ENCODE data around the gene KCNN2. TPM values are rescaled to one million over a fixed set of nuclear protein-coding genes. Genes with fewer than 3 reads are reported as not detected.

Gene KCNN2
- total RNA-seq, 1 donor from 2014 or later: 0.17 TPM

DNA sequence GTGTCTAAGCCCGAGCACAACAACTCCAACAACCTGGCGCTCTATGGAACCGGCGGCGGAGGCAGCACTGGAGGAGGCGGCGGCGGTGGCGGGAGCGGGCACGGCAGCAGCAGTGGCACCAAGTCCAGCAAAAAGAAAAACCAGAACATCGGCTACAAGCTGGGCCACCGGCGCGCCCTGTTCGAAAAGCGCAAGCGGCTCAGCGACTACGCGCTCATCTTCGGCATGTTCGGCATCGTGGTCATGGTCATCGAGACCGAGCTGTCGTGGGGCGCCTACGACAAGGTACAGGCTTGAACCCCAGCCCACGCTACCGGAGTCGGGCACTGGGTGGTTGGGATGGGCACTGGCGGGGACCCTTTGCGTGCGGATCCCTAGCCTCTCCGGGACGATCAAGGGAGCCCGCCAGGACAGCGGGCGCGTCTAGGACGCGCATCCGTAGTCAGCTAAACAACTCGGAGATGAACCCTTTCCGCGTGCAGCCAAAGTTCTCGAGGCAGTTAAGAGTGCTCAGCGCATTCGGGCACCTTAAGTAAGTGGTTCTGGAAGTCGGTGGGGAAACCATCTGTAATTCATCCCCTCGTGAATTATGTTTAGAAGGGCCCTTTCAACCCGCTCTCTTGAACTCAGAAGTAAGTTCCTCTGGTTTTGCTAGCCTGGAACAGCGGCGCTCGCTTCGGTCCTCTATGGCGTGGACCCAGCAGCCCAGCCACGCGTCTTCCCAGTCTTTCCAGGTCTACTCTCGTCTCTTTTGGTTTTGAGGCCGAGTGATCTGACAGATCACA, 1.3 kb downstream of the KCNN2 start:
- DNase-seq (ENCODE audit: low spot score): no peak

DNA sequence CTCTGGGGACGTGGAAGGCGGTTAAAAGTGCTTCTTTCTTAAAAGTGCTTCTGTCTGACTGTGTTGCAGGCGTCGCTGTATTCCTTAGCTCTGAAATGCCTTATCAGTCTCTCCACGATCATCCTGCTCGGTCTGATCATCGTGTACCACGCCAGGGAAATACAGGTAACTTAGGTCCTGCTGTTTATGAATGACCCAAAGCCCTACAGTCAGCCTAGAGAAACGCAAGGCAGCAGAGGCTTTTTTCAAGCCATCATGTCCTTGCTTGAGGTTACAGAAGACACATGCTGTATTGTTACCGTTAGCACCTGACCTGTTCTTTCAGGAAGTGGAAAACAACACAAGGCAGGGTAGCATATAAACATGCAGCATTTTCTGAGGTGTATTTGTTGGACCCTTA, 2.0 kb downstream of the KCNN2 start:
- DNase-seq (ENCODE audit: low spot score): no peak

DNA sequence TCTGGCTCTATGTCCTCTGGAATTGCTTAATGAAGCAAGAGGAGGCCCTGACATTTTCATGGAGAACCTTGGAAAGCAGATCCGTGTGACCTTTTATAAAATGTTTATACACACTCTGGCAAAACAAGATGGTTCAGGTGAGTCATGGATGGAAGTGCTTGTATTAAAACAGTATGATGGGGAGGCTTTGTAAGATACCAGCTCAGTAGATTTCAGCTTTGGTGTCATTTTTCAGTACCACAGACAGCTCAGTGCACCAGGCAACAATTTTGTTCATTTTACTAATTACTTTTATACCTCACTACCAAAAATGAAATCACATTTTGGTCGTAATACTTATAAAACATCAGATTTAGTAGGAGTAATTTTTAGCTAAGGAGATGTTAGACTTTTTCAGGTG, 5.2 kb downstream of the KCNN2 start:
- no peak for DNase-seq (ENCODE audit: low spot score)

DNA sequence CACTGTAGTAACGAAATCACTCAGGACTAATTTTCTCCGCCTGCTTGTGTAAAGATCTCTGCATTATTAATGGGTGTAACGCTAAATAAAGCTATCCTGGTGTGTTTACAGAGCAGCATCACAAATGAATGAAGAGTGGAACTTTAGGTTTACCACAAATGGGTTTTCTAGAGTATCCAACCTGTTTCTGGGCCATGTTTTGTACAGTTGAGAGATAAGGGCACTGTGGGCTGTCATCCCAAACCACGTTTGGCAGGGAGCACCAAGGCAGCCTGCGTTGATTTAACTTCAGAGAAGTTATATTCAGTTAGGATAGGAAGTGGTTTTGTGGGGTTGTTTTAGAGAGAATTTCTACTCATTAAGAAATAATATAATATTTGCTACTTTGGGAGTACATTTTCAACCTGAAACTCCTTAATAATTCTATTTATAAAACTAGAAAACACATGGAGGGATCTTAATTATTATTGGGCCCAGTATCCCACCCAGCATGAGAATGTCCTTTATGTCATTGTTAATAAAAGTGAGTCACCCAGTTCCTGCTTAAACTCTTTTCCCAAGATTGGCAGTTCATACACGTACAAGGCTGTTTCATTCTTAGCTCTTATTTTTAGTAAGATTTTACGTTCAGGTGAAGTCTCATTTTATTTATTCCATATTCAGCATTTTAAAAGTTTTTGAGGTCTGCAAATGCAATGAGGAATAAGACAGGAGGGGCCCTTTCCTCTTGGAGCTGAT, 8.0 kb downstream of the KCNN2 start:
- DNase-seq (ENCODE audit: low spot score): no peak

DNA sequence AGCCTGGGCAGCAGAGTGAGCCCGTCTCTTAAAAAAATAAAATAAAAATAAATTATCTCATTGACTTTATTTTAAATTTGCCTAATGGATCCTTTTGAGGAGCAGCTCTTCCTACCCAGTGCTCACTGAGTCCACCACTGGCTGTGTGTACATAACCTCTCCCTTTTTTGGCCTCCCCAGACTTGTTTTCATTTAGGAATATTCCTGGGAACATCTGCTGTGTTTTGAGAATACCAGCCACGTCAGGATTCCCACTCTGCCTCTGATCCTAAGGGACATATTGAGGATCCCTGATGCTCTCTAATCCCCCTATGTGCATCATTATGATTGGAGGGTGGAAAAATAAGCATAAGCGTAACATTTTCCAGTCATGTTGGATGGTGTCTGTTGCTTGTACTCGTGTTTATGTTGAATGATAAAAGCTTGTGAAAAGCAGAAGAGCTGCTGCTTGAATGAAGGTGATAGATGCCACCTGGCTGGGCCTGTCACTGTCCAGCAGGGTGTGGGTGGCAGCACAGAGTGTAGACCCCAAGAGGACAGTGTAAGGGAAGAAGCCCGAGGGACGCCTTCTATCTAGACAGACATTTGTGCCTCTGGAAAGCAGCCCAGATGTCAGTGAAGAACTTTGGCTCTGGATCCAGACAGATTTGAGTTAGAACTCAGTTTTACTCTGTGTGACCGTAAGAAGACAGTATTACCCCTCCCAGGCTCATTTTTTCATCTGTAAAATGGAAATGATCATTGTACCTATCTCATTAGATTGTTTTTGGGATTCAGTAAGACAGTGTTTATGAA, 15.4 kb downstream of the KCNN2 start:
- no peak for DNase-seq (ENCODE audit: low spot score)

DNA sequence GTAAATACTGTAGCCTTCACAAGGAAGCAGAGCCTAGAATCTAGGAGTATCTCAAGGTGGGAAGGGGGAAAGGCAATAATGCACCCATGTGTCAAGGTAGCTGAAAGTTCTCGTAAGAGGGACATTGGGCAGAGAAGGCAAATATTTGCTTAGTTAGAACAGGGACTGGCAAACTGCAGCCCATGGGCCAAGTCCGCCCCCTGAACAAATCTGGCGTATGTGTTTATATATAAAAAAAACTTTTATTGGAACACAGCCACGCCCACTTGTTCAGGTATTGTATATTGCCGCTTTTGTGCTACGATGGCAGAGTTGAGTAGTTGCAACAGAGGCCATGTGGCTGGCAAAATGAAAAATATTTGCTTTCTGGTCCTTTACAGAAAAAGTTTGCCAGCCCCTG, 16.1 kb downstream of the KCNN2 start:
- DNase-seq (ENCODE audit: low spot score): no peak

DNA sequence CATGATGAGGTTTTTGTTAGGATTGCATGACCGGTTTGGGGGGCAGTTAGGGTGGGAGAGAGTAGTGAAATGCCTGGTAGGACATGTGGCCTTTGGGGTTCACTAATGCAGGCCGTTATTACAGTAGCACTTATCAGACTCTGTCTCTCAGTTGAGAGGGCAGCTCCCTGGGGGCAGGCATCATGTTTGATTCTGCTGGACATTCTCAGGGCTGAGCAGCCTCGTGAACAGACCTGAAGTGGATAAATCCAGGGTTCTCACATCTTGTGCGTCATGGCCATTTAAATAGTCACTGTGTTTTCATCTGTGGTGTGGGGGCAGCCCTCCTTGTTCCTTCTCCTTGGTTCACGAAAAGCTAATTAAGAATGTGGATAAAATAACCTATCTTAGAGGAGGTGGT, 18.9 kb downstream of the KCNN2 start:
- DNase-seq (ENCODE audit: low spot score): no peak

DNA sequence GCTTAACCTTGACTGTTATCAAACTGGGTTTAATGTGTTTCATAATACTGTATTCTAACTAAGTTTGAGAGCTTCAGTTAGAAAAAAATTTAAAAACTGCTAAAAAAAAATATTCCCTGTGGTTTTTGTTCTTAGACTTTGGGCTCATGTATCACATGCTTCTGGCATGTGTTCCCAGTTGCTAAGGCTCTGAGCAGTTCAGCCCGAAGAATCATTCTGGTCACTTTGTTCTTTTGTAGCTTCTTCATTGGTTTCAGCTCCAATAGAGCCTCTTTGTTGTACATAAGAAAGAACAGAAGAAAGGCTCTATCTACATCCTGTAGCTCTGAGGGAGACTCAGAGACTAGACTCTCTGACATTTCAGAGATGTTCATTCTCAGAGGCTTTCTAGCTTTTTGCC, 25.6 kb downstream of the KCNN2 start:
- DNase-seq (ENCODE audit: low spot score): no peak

DNA sequence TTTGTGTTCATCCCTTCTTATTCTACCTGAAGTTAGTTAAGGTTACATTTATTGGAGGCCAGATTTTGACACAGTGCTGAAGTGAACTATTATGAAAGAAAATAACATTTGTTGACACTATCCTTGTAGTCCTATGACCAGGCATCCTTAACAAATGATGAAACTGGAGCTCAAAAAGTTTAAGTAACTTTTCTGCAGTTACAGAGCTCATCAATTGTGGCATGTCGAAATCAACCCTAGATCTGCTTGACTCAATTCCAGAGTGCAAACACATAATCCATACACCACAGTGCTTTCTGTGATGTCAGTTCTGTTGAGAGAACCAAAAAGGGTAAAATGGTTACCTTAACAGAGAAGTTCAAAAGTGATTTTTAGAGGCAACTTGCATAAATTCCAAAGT, 28.6 kb downstream of the KCNN2 start:
- DNase-seq (ENCODE audit: low spot score): no peak

DNA sequence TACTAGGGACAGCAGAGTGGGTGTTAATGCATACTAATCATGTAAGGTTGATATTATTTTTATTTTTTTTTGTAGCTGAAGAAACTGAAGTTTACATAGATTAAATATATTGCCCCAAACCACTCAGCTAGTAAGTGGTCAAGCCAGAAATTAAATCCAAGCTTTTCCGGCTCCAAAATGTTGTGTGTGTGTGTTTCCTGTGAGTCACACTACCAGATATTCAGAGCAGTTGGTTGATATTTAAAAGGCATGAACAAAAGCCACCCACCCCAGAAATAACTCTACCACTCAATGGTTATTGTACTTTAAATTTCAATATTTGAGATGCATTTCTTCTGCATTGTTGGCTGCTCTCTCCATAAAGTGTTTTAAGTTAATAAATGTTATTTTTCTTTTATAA, 29.5 kb downstream of the KCNN2 start:
- no peak for DNase-seq (ENCODE audit: low spot score)

DNA sequence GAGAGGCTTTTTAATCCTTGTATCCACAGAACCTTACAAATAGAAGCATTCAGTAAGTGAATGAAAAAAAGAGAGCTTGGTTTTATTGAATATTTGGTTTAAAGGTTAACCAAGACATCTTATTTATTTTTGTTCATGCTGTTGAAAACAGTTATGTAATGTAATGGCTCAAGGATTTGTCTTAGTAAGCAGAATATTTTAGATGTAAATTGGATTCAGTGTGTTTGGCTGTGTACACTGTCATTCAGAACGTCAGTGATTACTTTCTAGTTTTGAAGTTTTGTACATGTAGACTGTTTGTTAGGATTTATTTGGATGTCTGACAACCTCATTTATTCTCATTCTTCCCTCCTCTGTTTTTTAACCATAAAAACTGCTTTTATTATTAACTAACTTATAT, 31.3 kb downstream of the KCNN2 start:
- DNase-seq (ENCODE audit: low spot score): no peak

DNA sequence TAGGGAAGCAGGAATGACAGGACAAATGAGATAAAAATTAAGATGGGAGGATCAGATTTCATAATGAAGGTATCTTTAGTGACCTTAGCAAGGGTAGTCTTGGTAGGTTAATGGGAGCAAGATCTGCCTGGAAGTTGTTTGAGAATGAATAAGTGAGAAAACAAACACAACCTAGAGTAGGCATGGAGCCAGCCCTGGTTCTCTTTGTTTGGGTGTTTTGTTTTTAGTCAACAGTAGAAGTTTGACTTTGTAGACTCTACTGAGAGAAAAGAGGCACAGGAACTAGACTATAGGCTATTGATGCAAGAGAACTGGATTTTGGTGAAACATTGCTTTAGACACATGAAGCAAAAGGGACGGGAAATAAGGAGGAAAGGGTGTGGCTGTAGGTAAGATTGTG, 40.3 kb downstream of the KCNN2 start:
- DNase-seq (ENCODE audit: low spot score): no peak

DNA sequence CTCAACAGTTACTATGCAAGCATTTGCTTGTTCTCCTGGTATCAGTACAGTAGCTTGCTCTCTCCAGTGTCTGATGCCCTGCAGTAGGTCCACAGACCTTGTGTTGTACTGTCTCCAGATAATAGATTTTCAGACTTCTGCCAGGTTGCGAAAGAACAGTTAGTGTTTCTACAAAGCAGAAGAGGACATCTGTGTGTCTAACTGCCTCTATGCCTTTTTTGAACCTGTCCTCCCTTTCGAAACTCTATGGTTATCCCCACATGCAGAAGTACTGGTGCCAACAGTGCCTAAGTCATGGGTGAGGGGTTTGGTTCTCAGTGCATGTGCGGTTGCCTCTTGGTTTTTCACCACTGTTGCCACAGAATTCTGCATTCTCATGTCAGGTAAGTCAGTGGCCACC, 45.9 kb downstream of the KCNN2 start:
- no peak for DNase-seq (ENCODE audit: low spot score)

DNA sequence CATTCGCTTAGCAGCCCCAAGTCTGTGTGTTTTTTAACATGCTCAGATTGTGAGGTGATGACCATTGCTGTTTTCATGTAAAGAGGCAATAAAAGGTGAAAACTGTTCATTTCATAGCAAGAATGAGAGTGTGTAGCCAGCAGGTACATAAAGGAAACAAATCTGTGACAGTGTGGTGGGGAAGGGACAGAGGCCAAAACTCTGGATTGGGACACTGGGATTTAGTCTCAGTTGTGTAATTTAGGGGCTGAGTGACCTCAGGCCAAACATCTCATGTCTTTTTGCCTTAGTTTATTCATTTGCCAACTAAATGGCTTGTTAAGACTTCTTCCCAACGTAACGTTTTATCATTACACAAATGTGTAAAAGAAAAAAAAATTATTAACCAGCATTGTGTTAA, 47.0 kb downstream of the KCNN2 start:
- no peak for DNase-seq (ENCODE audit: low spot score)

DNA sequence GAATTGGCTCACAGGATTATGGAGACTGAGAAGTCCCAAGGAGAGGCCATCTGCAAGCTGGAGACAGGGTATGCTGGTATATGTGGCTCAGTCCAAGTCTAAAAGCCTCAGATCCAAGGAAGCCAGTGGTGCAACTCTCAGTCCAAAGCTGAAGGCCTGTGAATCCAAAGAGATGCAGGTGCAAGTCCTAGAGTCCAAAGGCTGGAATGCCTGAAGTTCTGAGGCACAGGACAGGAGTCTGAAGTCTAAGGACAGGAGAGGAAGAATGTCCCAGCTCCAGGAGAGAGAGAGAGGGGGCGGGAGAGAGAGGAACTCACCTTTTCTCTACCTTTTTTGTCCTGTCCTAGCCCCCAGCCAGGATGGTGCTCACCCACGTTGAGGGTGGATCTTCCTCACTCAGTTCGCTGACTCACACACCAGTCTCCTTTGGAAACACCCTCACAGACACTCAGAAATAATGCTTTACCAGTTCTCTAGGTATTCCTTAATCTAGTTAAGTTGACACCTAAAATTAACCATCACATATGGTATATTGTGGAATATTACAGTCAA, 49.6 kb downstream of the KCNN2 start:
- no peak for DNase-seq (ENCODE audit: low spot score)

DNA sequence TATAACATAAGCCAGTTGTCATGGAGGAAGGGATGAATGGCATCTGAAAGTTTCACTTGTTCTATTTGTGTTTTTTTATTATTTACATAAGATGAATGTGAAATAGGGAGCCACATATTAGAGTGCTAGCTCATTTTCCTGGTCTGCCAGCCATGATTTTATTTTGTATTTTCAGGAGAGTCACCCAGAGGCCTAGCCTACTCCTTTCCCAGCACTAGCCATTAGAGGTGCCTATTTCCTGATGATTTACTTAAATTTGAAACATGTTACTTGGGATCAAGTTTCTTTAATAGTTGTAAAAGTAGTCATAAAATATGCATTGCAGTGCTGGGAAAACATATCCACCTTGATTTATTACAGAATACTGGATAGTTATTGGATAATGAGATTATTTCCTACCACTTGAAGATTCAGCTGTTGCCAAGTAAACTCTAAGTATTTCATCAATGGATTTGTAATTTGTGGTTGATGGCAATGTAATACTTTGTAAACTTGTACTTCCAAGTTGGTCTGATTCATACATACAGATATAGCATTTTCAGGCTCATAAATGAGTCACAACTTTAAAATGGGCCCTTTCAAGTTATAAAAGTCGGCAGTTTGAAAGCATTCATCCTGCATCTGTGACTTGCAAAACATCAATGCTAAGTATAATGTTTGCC, 50.8 kb downstream of the KCNN2 start:
- DNase-seq (ENCODE audit: low spot score): no peak

DNA sequence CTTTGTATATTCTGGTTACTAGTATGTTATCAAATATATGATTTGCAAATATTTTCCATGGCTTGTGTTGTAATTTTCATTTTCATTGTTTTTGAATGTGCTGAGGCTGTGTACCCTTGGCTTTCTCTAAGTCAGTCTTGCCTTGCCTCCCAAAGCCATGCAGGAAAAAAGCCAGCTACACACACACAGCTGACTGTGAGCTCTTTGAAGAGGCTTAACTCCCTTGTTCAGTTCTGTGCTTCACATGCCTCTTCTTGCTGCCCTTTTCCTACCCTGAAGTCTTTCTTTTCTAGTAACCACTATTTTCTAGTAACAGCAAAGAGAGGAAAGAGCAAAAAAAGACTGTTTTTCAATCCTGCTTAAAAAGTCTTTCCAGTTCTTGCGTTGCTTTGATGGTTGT, 53.9 kb downstream of the KCNN2 start:
- no peak for DNase-seq (ENCODE audit: low spot score)

DNA sequence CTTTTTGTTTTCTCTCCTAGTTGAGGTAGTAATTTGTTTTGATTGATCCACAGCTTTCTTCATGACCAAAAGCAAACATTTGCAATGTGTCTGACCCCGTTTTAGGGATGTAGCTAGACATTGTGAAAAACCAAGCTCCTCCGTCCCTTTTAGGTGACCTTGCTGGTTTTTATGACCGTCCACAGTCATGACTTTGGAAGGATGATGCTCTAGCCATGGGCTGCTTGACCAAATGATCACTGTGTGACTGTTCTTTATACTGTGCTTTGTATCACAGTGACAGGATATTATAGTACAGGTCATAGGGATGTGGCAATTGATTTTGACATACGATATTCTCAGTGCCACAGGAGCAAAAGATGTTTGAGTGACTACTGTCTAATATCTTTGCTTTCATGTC, 54.4 kb downstream of the KCNN2 start:
- no peak for DNase-seq (ENCODE audit: low spot score)

DNA sequence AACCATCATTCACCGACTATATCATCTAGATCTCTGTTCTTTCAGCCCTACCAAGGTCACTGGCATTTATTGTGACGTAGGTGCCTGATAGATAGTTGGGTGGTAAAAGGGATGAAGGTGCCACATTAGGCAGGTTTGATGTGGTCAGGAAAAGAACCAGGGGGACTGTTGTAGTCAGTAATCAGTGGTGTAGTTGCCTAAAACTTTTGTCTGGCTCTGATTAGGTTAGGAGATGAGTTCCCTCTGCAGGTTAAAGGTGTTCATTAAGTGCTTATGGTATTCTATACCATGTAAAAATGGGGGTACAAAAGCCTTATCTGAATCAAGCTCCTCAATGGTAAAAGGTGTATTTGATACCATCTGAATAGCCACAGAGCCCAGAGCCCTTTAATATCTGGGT, 55.6 kb downstream of the KCNN2 start:
- no peak for DNase-seq (ENCODE audit: low spot score)

DNA sequence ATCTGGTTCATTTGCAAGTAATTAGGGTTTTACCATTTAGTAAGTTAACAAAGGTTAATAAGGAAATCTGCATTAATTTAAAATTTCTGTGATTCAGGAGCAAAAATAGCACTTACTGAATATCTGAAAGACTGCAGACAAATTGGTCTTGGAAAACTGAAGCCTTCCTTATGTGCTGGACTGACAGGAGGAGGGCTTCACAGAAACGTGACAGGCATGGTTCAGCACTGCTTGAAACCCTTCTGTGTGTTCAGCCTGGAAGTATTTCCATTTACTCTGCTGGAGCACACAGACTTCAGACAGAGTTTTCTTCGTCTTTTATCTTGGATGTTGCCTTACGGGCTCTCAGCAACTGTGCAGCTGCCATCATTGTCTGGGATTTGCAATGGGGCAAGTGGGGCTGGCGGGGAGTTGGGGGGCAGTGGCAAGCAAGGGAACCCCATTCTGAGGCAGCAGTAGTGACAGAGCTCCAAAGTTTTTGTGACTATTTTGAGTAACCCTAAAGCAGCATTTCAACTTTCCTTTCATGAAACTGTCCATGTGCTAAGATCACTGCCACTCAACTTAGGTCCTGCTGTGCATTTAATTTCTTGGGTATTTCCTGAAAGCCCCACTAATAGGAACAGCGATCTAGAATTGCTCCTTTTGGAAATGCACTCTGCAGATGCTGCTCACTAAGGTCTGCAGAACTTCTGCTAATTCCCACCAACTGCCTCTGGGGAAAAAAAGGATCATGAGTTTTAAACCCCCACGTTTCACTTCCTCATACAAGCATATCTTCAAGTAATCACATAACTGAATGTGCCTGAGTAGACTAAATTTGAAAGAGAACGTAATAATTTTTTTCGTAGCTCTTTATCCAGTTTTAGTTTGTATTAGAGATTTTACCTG, 56.6 kb downstream of the KCNN2 start:
- DNase-seq (ENCODE audit: low spot score): no peak

DNA sequence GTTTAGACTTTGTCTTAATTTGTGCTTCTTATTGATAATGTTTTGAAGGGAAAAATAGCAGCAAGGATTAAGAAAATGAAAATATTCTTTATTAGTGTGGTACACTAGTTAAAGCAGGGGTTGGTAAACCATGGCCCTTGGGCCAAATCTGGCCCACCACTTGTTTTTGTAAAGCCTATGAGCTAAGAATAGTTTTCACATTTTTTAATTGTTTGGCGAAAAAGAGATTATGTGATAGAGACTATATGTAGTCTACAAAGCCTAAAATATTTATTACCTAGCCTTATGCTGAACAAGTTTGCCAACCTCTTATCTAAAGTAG, 57.2 kb downstream of the KCNN2 start:
- DNase-seq (ENCODE audit: low spot score): no peak

Measured in mucosa of gallbladder (tissue), 1 donor.